GM08714 (cell line): ENCODE measurements around the gene B4GALT4.

ENCODE experiments used
- H3K4me3 ChIP-seq: fragments of 200-500 bp; sonication (Bioruptor generic); 2 replicates; pipeline ENCODE4 v1.5.1; 2014; ENCODE audit warnings: mild to moderate bottlenecking, low read length, inconsistent platforms
- ZNF274 ChIP-seq: IDR thresholded peaks from 2 replicates; pipeline ENCODE4 v1.6.1; 2012; ENCODE audit warnings: mild to moderate bottlenecking, low read depth, low read length

B4GALT4 gene

DNA sequence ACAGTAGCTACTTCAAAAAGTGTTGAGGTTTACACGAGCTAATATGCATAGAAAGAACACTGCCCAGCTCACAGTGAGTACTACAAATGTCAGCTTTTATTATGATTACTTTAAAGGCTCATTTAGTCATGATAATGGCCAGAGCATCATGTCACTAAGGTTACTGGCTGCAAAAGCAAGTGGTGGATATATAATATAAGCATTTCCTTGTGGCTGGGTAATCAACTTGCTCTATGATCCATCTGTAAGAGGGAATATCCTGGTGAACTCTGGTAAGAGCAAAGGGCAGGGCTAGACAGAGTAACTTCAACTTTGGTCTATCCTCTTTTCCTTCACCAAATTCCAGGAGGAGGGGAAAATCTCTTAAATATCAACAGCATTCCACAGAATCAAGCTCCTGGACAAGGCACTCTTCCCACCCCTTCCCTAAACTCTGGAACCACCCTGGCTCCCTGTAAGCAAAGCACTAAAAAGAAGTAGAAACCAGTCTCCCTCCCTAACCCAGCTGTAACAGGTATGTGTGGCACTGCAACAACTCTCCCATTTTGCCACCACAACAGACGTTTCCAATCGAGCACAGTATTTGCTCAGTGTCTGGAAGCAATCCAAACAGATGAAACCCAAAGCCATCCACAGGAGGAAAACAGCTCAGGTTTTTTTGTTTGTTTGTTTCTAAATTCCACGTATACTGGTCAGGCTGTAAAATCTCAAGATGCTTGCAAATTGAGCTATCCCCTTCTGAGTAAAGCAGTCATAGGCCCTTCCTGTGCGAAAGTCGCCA lies 13.4 kb downstream of the B4GALT4 start:
- no peak overlapping the region for H3K4me3 ChIP-seq
- TF ChIP-seq ZNF274: no peak

DNA sequence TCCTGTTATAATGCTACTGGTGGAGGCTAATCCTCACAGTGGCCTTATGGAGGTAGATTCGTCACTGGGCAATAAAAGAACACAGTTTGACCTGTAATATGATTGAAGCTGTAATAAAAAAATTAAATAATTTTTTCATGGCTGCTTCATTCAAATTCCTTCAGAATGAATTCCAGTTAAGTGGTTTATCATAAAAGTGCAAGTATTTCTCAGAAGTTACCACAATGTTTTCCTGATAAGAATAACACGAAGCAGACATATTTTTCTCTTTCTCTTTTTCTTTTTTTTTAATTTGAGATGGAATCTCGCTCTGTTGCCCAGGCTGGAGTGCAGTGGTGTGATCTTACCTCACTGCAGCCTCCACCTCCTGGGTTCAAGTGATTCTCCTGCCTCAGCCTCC lies 15.6 kb downstream of the B4GALT4 start:
- TF ChIP-seq ZNF274: no peak
- no peak overlapping the region for H3K4me3 ChIP-seq

DNA sequence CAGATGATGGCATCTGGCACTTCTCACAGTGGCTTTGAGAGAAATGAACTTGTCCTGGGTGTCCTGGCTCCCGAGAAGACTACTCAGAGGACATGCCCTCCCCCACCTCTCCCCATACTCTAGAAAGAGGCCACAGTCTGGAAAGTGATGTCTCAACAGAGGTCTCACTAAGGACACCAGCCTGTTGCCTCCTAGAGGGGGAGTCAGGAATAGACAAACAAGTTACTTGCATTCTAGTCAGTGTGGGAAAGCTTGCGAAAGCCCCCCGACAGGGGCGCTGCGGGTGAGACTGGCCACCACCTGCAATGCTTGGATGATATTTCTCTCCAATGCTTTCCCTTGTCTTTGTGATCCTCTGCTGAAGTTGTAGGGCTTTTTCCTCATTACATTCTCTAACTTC lies 17.2 kb downstream of the B4GALT4 start:
- no peak overlapping the region for H3K4me3 ChIP-seq
- TF ChIP-seq ZNF274: no peak

DNA sequence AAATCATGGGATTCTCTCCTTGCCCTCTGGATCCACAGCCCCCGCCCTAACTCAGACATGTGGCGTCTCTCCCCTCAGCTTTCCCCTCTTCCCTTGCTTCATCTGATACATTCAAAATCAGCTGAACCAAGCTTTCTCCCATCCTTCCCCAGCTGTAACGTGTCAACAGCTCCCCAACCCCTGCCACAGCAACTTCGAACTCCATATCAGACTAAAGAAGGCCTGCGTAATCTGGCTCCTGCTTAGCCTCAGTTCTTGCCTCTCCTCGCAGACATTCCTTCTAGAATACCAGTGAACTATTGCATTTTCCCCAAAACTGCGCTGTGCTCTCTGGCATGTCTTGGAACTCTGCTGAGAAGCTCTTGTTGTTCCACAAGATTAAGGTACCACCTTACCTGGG lies 18.3 kb downstream of the B4GALT4 start:
- TF ChIP-seq ZNF274: no peak
- no peak overlapping the region for H3K4me3 ChIP-seq

DNA sequence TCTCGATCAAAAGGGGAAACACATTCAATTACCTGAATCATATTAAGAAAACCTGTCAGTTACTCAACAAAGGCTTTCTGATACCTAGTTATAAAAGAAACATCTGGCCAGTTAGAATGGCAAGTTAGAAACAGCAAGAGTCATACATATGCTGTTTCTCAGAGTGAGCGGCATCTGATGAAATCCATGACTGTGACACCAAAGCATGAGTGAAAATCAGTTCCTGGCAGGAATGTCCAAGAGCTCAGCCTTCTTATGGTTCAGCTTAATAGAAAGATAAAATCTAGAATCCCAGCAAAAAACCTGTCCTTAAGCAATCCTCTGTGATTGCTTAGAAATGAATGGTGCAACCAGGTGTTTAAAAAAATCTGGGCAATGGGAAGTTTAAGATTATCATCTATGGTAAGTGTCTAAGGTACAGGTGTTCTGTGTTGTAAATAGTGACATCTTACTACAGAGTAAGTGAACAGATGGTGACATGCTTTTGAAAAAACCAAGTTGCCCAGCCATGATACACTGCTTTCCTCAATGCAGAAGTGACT lies 18.8 kb downstream of the B4GALT4 start:
- TF ChIP-seq ZNF274: no peak

DNA sequence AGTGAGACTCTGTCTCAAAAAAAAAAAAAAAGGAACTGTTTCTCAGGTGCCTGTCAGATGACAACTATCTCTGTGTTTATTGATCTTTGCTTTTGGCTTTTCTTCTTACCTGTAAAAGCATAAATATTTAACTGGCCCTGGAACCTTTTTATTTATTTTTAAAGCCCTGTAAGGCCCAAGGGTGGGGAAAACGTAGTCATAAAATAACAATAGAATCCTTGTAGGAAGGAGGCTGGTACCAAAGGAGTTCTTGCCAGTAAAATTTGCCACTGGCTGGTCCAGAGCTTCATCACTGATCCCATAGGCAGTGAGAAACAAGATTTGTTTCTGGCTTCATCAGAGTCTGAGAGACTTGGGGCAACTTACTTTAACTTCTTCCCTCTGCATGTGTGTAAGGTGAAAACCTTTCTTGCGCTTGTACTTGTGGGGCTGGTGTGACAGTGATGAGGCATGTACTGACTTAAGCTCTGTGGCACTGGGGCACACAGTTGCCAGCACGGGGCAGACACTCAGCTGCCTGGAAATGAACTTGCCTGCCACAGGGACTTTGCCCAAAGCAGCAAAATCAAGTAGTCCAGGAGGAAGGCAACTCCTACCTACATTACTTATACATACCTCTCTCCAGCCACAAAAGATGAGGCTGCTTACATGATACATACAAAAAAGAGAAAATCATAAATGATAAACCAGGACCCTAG lies 19.6 kb downstream of the B4GALT4 start:
- H3K4me3 ChIP-seq: no peak overlapping the region
- no peak for TF ChIP-seq ZNF274

More for the DNA sequence above, 18.8 kb downstream of the B4GALT4 start:
- H3K4me3 ChIP-seq: no peak overlapping the region

GRCh38 chr3:119220198-119220597 lies 20.5 kb downstream of the B4GALT4 start:
- no peak for TF ChIP-seq ZNF274
- no peak overlapping the region for H3K4me3 ChIP-seq

DNA sequence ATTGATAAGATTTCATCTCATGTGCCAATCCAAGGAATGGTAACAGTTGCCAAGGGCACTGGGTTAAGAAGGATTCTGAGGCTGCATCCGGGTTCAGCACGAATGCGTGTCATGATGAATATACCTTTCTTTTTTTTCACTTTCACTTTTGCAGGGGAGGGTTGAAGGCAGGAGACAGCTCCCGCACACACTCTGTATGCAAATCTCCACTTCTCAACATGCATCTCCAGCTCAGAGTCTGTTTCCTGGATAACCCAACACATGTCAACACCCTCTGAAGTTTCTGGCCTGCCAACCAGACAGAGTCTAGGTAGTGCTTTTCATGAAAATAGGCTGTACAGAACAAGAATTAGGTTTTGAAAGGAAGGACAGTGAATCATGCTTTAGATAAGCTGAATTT lies 21.6 kb downstream of the B4GALT4 start:
- no peak overlapping the region; the same call in 1 of the 2 replicates for H3K4me3 ChIP-seq
- no peak for TF ChIP-seq ZNF274

- no peak overlapping the region for H3K4me3 ChIP-seq
- TF ChIP-seq ZNF274: no peak
These were observed 28.9 kb downstream of the B4GALT4 start for GRCh38 chr3:119211803-119212202.

GRCh38 chr3:119211193-119211592 lies 29.5 kb downstream of the B4GALT4 start:
- no peak for TF ChIP-seq ZNF274
- no peak overlapping the region for H3K4me3 ChIP-seq

- no peak overlapping the region for H3K4me3 ChIP-seq
- no peak for TF ChIP-seq ZNF274
These were observed 33.2 kb downstream of the B4GALT4 start for GRCh38 chr3:119207512-119207875.

DNA sequence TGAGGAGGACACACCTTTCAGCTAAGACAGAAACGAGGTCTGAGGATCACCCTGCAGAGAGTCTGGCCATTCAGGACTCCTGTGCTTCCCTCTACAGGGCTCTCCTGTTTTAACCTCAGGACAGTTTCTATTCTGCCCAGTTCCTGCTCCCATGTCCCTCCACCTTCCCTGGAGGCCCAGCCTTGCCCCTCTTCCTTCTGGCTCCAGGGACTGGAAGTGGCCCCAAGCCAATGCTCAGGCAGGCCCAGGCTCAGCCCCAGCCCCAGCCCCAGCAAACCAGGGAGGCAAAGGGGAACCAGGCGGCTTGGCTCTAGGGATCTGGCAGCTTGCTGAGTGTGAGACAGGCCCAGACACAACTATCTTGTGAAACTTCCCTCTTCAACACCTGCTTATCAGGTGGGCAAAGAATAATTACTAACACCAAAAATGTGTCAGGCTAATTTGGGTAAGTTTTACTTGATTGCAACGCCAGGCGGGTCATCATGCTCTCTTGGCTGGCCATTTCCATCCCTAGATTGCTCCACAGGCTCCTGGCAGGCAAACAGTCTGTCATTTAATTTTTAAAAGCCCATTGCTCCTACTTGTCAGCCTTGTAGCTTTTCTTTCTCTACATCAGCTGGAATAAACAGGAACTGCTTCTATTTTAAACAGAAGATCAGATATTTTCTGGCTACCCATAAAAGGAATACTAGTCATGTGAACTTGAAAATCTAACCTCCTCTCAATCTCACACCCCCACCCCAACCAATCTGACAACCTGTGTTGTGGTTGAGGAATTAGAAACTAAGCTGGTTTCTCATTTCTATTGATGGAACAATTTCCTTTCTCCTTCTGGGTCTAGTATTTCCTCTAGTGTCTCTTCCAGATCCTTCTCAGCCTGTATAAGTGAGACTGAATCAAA lies 33.8 kb downstream of the B4GALT4 start:
- TF ChIP-seq ZNF274: no peak
- H3K4me3 ChIP-seq: no peak overlapping the region

- H3K4me3 ChIP-seq: no peak overlapping the region
- TF ChIP-seq ZNF274: no peak
These were observed 35.0 kb downstream of the B4GALT4 start for GRCh38 chr3:119205685-119206084.

- no peak for TF ChIP-seq ZNF274
These were observed 35.5 kb downstream of the B4GALT4 start for GRCh38 chr3:119205209-119205608.

More at GRCh38 chr3:119205209-119205608, 35.5 kb downstream of the B4GALT4 start:
- no peak overlapping the region for H3K4me3 ChIP-seq
